OCI-LY1 (cell line): ENCODE measurements around the gene CDKN1C.

Experiments used
- H2AFZ ChIP-seq: fragments of 200-600 bp; sonication (generic), shearing (Covaris generic); 2 replicates; pipeline ENCODE4 v1.6.0; 2014; ENCODE audit warnings: antibody characterized with exemption, mild to moderate bottlenecking, low read length
- H3F3A ChIP-seq: fragments of 200-600 bp; sonication (generic), shearing (Covaris generic); 2 replicates; pipeline ENCODE4 v1.6.0; 2014; ENCODE audit warnings: mild to moderate bottlenecking, antibody characterized with exemption, low read length, moderate library complexity; ENCODE audit not compliant: insufficient read depth
- H3K27ac ChIP-seq: fragments of 200-600 bp; sonication (generic); 2 replicates; pipeline ENCODE4 v1.5.1; 2014; ENCODE audit warnings: low read length, mixed run types, mild to moderate bottlenecking, low read depth; ENCODE audit not compliant: poor library complexity, severe bottlenecking
- H3K27me3 ChIP-seq: fragments of 200-600 bp; sonication (generic); 2 replicates; pipeline ENCODE4 v1.6.0; 2014; ENCODE audit warnings: antibody characterized with exemption, mild to moderate bottlenecking, low read length, moderate library complexity; ENCODE audit not compliant: insufficient read depth
- H3K36me3 ChIP-seq: fragments of 200-600 bp; sonication (generic); 2 replicates; pipeline ENCODE4 v1.6.1; 2014; ENCODE audit warnings: mild to moderate bottlenecking, antibody characterized with exemption, low read length, moderate library complexity, mixed read lengths; ENCODE audit not compliant: insufficient read depth
- H3K4me1 ChIP-seq: fragments of 200-600 bp; sonication (generic); 2 replicates; pipeline ENCODE4 v1.5.1; 2014; ENCODE audit warnings: mild to moderate bottlenecking, low read length, moderate library complexity; ENCODE audit not compliant: insufficient read depth, severe bottlenecking
- H3K4me2 ChIP-seq: fragments of 200-600 bp; sonication (generic), shearing (Covaris generic); 2 replicates; pipeline ENCODE4 v1.6.1; 2014; ENCODE audit warnings: low read length
- H3K4me3 ChIP-seq: fragments of 200-600 bp; sonication (generic); 2 replicates; pipeline ENCODE4 v1.5.1; 2014; ENCODE audit warnings: low read length, low read depth, mild to moderate bottlenecking, mixed read lengths; ENCODE audit not compliant: poor library complexity, severe bottlenecking
- H3K79me2 ChIP-seq: fragments of 200-600 bp; shearing (Covaris generic); 2 replicates; pipeline ENCODE4 v1.6.1; 2016; ENCODE audit warnings: mixed run types, low read length, mixed read lengths; ENCODE audit not compliant: insufficient read depth
- H3K9ac ChIP-seq: fragments of 200-600 bp; sonication (generic), shearing (Covaris generic); 2 replicates; pipeline ENCODE4 v1.6.1; 2014; ENCODE audit warnings: mild to moderate bottlenecking, low read length, mixed read lengths
- H3K9me2 ChIP-seq: fragments of 200-600 bp; sonication (generic), shearing (Covaris generic); 2 replicates; pipeline ENCODE4 v1.6.1; 2014; ENCODE audit warnings: low read depth, mild to moderate bottlenecking, low read length, mixed read lengths
- H3K9me3 ChIP-seq: fragments of 200-600 bp; shearing (Covaris generic); 2 replicates; pipeline ENCODE4 v1.6.1; 2014; ENCODE audit warnings: low read length, mixed read lengths
- H4K20me1 ChIP-seq: fragments of 200-600 bp; sonication (generic), shearing (Covaris generic); 2 replicates; pipeline ENCODE4 v1.6.0; 2016; ENCODE audit warnings: mild to moderate bottlenecking, low read length; ENCODE audit not compliant: insufficient read depth
- EZH2 ChIP-seq: fragments of 200-600 bp; sonication (generic), shearing (Covaris generic); IDR thresholded peaks from 2 replicates; pipeline ENCODE4 v1.8.0; 2017; ENCODE audit warnings: borderline replicate concordance, mixed run types, mild to moderate bottlenecking, antibody characterized with exemption, low read length, moderate library complexity, mixed read lengths
- TF ChIP-seq, protein P1 (sequence below): fragments of 200-600 bp; sonication (generic), shearing (Covaris generic); IDR thresholded peaks from 2 replicates; pipeline ENCODE4 v1.5.1; 2017; ENCODE audit warnings: mild to moderate bottlenecking, antibody characterized with exemption, low read length, moderate library complexity, mixed read lengths

CDKN1C gene

DNA sequence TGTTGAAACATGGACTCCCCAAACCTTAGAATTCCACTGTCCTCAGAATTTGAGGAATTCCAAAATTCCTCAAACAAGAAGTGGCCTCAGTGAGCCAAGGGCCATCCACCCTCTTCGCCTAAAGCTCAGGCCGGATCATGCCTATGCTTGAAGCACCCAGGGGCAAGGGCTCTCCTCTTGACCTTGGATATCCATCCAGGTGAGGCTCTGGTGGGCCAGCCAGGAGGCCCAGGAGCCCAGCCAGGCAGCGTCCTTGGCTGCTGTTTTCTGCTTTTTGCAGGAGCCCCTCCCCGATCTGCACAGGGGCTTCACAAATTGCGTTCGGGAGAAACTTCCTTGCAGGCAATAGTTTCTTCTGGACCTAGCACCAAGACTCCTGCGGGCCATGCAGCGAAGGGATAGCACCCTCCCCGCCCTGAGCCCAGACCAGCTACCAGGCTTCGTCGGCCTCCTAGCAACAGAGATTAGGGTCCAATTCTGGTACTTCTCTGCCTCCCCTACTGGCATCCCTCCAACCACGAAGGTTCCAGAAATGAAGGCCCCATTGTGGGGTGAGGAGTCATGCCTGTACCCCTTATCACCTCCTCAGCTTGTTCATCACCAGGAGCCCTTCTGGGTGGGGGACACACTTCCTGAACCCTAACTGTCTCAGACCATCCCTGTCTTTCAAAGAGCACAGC, 41.7 kb upstream of the CDKN1C start:
- H3K4me3 ChIP-seq = no peak overlapping the region
- H3K9ac ChIP-seq = no peak overlapping the region
- no peaks in the 10 kb centered on the region for H4K20me1 ChIP-seq
- H3K4me1 ChIP-seq = no peaks in the 10 kb centered on the region
- peaks cover 4% of the 10 kb centered on the region; the same call in 1 of the 2 replicates for H3K27me3 ChIP-seq
- no peaks in the 10 kb centered on the region for H3K36me3 ChIP-seq
- H3K9me2 ChIP-seq = no peaks in the 10 kb centered on the region
- H3K9me3 ChIP-seq = no peaks in the 10 kb centered on the region
- no peaks in the 10 kb centered on the region for H3K79me2 ChIP-seq
- no peak overlapping the region for H3K27ac ChIP-seq
- TF ChIP-seq EZH2 = no peak
- TF ChIP-seq, protein P1, sequence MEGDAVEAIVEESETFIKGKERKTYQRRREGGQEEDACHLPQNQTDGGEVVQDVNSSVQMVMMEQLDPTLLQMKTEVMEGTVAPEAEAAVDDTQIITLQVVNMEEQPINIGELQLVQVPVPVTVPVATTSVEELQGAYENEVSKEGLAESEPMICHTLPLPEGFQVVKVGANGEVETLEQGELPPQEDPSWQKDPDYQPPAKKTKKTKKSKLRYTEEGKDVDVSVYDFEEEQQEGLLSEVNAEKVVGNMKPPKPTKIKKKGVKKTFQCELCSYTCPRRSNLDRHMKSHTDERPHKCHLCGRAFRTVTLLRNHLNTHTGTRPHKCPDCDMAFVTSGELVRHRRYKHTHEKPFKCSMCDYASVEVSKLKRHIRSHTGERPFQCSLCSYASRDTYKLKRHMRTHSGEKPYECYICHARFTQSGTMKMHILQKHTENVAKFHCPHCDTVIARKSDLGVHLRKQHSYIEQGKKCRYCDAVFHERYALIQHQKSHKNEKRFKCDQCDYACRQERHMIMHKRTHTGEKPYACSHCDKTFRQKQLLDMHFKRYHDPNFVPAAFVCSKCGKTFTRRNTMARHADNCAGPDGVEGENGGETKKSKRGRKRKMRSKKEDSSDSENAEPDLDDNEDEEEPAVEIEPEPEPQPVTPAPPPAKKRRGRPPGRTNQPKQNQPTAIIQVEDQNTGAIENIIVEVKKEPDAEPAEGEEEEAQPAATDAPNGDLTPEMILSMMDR = no peak
- no peak overlapping the region for H2AFZ ChIP-seq
- H3K4me2 ChIP-seq = no peak overlapping the region
- no peaks in the 10 kb centered on the region for H3F3A ChIP-seq

DNA sequence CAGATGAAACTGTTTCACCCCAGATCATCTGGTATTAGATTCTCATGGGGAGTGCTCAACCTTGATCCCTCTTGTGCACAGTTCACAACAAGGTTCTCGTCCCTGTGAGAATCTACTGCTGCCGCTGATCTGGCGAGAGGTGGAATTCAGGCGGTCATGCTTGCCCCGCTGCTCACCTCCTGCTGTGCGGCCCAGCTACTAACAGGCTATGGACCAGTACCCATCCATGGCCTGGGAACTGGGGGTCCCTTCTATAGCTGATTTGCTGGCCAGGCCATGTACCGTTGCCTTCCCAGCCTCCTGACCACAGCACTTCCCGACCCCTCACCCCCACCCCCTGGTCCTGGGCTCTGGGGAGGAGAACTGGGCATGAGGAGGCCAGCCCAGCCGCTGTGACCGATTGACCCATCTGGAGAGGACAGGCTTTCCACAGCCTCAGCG, 41.1 kb upstream of the CDKN1C start:
- Histone ChIP-seq H4K20me1 (no peaks in the 10 kb centered on the region), H3K27ac (no peak overlapping the region), H3K9me3 (no peaks in the 10 kb centered on the region)

DNA sequence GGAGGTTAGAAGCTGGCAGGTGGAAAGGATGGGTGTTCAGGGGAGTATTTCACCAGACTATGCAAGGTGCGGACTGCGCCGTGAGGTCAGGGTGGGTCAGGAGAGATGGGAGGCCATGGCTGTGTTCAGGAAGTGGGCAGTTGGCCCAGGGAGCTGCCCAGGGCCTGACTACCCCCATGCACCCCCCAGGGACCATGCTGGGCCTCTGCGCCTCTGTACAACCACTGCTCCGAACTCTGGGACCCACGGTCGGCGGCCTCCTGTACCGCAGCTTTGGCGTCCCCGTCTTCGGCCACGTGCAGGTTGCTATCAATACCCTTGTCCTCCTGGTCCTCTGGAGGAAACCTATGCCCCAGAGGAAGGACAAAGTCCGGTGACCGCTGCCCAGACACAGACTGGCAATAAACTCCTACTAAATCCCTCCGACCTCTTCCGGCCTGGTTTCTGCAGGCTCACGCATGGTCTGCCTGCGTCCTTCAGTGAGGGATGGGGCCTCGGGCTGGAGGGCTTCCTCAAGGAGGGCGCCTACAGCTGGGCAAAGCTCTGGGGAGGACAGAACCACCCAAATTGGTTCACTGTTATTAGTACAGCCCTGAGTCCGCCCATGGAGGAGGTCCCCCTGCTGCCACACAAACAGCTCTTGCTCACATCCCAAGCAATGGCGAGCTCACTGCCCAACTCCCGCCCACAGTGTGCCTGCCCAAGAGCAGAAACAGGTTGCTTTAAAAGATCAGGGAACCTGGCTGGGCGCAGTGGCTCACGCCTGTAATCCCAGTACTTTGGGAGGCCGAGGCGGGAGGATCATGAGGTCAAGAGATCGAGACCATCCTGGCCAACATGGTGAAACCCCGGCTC, 39.5 kb upstream of the CDKN1C start:
- H3K4me1 ChIP-seq = no peaks in the 10 kb centered on the region
- H3K36me3 ChIP-seq = no peaks in the 10 kb centered on the region
- H3K9ac ChIP-seq = no peak overlapping the region
- TF ChIP-seq, protein P1 = no peak
- TF ChIP-seq EZH2 = no peak
- no peaks in the 10 kb centered on the region for H3K79me2 ChIP-seq
- H3K9me3 ChIP-seq = no peaks in the 10 kb centered on the region
- peaks cover 4% of the 10 kb centered on the region; the same call in 1 of the 2 replicates for H3K27me3 ChIP-seq
- H2AFZ ChIP-seq = no peak overlapping the region
- H3F3A ChIP-seq = no peaks in the 10 kb centered on the region
- no peak overlapping the region for H3K4me3 ChIP-seq
- no peak overlapping the region for H3K27ac ChIP-seq
- H4K20me1 ChIP-seq = no peaks in the 10 kb centered on the region
- no peak overlapping the region for H3K4me2 ChIP-seq
- no peaks in the 10 kb centered on the region for H3K9me2 ChIP-seq

More for the DNA sequence above, 41.1 kb upstream of the CDKN1C start:
- H3K9me2 ChIP-seq = no peaks in the 10 kb centered on the region
- H3K4me2 ChIP-seq = no peak overlapping the region
- no peaks in the 10 kb centered on the region for H3K4me1 ChIP-seq
- H3K9ac ChIP-seq = no peak overlapping the region
- no peak overlapping the region for H3K4me3 ChIP-seq
- no peaks in the 10 kb centered on the region for H3K36me3 ChIP-seq
- peaks cover 4% of the 10 kb centered on the region; the same call in 1 of the 2 replicates for H3K27me3 ChIP-seq
- H3F3A ChIP-seq = no peaks in the 10 kb centered on the region
- no peak overlapping the region for H2AFZ ChIP-seq
- no peaks in the 10 kb centered on the region for H3K79me2 ChIP-seq
- TF ChIP-seq, protein P1 = no peak
- TF ChIP-seq EZH2 = no peak
